H7 (cell line): ENCODE results near the gene SMTNL2. TPM values are rescaled to one million over a fixed set of nuclear protein-coding genes. Genes with fewer than 3 reads are reported as not detected.

Source experiments
- DNase-seq: peaks from one replicate; pipeline ENCODE4 v3.0.0; 2012
- H3K27me3 ChIP-seq: 2 replicates; pipeline ENCODE4 v1.6.0; 2011; ENCODE audit warnings: mild to moderate bottlenecking, low read length; ENCODE audit not compliant: control insufficient read depth, insufficient read depth
- H3K36me3 ChIP-seq: replicated peaks from 2 replicates; pipeline ENCODE4 v1.5.1; 2011; ENCODE audit warnings: low read length; ENCODE audit not compliant: control insufficient read depth, insufficient read depth
- H3K4me3 ChIP-seq: 2 replicates; pipeline ENCODE4 v1.5.1; 2011; ENCODE audit warnings: low read depth, mild to moderate bottlenecking, control low read depth, low read length, moderate library complexity; ENCODE audit not compliant: insufficient read depth
- total RNA-seq: library from RNA; depleted of rRNA; stranded (reverse); fragments of >200 nt; shearing (Covaris generic); gene quantifications from 2 replicates; pipeline ENCODE4 v1.2.3, GENCODE V29; 2014

Gene SMTNL2
- total RNA-seq, 1 experiment from 2014 or later = 1.9 TPM

- no peak for DNase-seq
- H3K36me3 ChIP-seq = peaks cover 32% of the 10 kb centered on the region
- no peaks in the 10 kb centered on the region for H3K27me3 ChIP-seq
- H3K4me3 ChIP-seq = no peak overlapping the region
Measured at GRCh38 chr17:4542003-4542725, 42.2 kb upstream of the SMTNL2 start.

GRCh38 chr17:4542726-4543191 lies 41.6 kb upstream of the SMTNL2 start:
- Histone ChIP-seq H3K36me3 (peaks cover 37% of the 10 kb centered on the region), H3K27me3 (no peaks in the 10 kb centered on the region), H3K4me3 (no peak overlapping the region)
- no peak for DNase-seq

- H3K36me3 ChIP-seq = peaks cover 39% of the 10 kb centered on the region
- H3K27me3 ChIP-seq = no peaks in the 10 kb centered on the region
- DNase-seq = no peak
- no peak overlapping the region for H3K4me3 ChIP-seq
Measured at GRCh38 chr17:4543557-4544026, 40.7 kb upstream of the SMTNL2 start.

GRCh38 chr17:4544135-4544950 lies 40.0 kb upstream of the SMTNL2 start:
- no peak for DNase-seq

GRCh38 chr17:4544951-4545216 lies 39.4 kb upstream of the SMTNL2 start:
- DNase-seq = no peak
- H3K27me3 ChIP-seq = no peaks in the 10 kb centered on the region
- H3K36me3 ChIP-seq = peaks cover 44% of the 10 kb centered on the region
- H3K4me3 ChIP-seq = no peak overlapping the region

More at GRCh38 chr17:4544135-4544950, 40.0 kb upstream of the SMTNL2 start:
- Histone ChIP-seq H3K27me3 (no peaks in the 10 kb centered on the region), H3K36me3 (peaks cover 42% of the 10 kb centered on the region), H3K4me3 (no peak overlapping the region)

GRCh38 chr17:4545217-4545951 lies 38.9 kb upstream of the SMTNL2 start:
- H3K36me3 ChIP-seq = peaks cover 44% of the 10 kb centered on the region
- no peaks in the 10 kb centered on the region for H3K27me3 ChIP-seq
- no peak overlapping the region for H3K4me3 ChIP-seq
- DNase-seq = peak; percentile 57

GRCh38 chr17:4547118-4547906 lies 37.0 kb upstream of the SMTNL2 start:
- H3K36me3 ChIP-seq = peaks cover 53% of the 10 kb centered on the region
- no peaks in the 10 kb centered on the region for H3K27me3 ChIP-seq
- H3K4me3 ChIP-seq = no peak overlapping the region
- no peak for DNase-seq

- no peak overlapping the region for H3K4me3 ChIP-seq
- no peak for DNase-seq
- no peaks in the 10 kb centered on the region for H3K27me3 ChIP-seq
- peaks cover 52% of the 10 kb centered on the region for H3K36me3 ChIP-seq
Measured at GRCh38 chr17:4548061-4548461, 36.3 kb upstream of the SMTNL2 start.

GRCh38 chr17:4548721-4549531 lies 35.4 kb upstream of the SMTNL2 start:
- Histone ChIP-seq H3K27me3 (no peaks in the 10 kb centered on the region), H3K4me3 (no peak overlapping the region), H3K36me3 (peaks cover 58% of the 10 kb centered on the region)
- no peak for DNase-seq

GRCh38 chr17:4549781-4550533 lies 34.4 kb upstream of the SMTNL2 start:
- Histone ChIP-seq H3K36me3 (peaks cover 58% of the 10 kb centered on the region), H3K27me3 (no peaks in the 10 kb centered on the region), H3K4me3 (no peak overlapping the region)
- DNase-seq = no peak

- H3K36me3 ChIP-seq = peaks cover 58% of the 10 kb centered on the region
Measured at GRCh38 chr17:4550534-4551039, 33.7 kb upstream of the SMTNL2 start.

GRCh38 chr17:4551141-4551540 lies 33.2 kb upstream of the SMTNL2 start:
- peak; percentile 79 for DNase-seq
- H3K27me3 ChIP-seq = no peaks in the 10 kb centered on the region
- no peak overlapping the region for H3K4me3 ChIP-seq
- H3K36me3 ChIP-seq = peaks cover 56% of the 10 kb centered on the region

More at GRCh38 chr17:4550534-4551039, 33.7 kb upstream of the SMTNL2 start:
- Histone ChIP-seq H3K27me3 (no peaks in the 10 kb centered on the region), H3K4me3 (no peak overlapping the region)
- no peak for DNase-seq
